ENCODE results near the gene TESK1.

- TF ChIP-seq CTCF (IDR thresholded peaks at IDR 0.05) (no peak), ZNF423 (CRISPR knock-in tag; IDR thresholded peaks at IDR 0.05) (no peak), ARID4B (CRISPR knock-in tag; IDR thresholded peaks at IDR 0.05; ENCODE audit: borderline replicate concordance) (no peak), ESRRA (CRISPR knock-in tag; IDR thresholded peaks at IDR 0.05; ENCODE audit: borderline replicate concordance) (no peak), TP53 (CRISPR knock-in tag; IDR thresholded peaks at IDR 0.05) (no peak), NFYB (CRISPR knock-in tag; conservative IDR thresholded peaks at IDR 0.05; ENCODE audit: low read depth) (no peak), CREB1 (CRISPR knock-in tag; IDR thresholded peaks at IDR 0.05) (no peak), FOXP4 (CRISPR knock-in tag; IDR thresholded peaks at IDR 0.05) (no peak), NR3C1 (CRISPR knock-in tag; conservative IDR thresholded peaks at IDR 0.05; ENCODE audit: low read depth) (no peak), ZNF416 (CRISPR knock-in tag; IDR thresholded peaks at IDR 0.05) (no peak), USF1 (CRISPR knock-in tag; IDR thresholded peaks at IDR 0.05) (no peak), IRF2 (CRISPR knock-in tag; IDR thresholded peaks at IDR 0.05; ENCODE audit: borderline replicate concordance, low read depth) (no peak)
Measured at GRCh38 chr9:35564658-35565061, 40.4 kb upstream of the TESK1 start.
